Stimulated activated CD4-positive, alpha-beta T cell treated with anti-CD3 and anti-CD28 coated beads, TNF-alpha, amount 100 ng/mL, for 48 hours (primary cell): ENCODE measurements around the gene POLD2.

ENCODE experiments used
- DNase-seq, 3 donors: peaks; one replicate each; pipeline ENCODE4 v3.0.0-alpha.2; 2020; ENCODE audit warnings: low read depth in 3 of 3

POLD2 gene

GRCh38 chr7:44082541-44083207, 40.7 kb downstream of the POLD2 start:
- DNase-seq: peak; percentile 94 to 99 (median 99)

GRCh38 chr7:44081266-44081748, 42.0 kb downstream of the POLD2 start:
- no peak for DNase-seq

GRCh38 chr7:44080686-44081265, 42.6 kb downstream of the POLD2 start:
- no peak for DNase-seq

- DNase-seq: no peak
These were observed 43.2 kb downstream of the POLD2 start for GRCh38 chr7:44080118-44080517.

- no peak for DNase-seq
These were observed 43.9 kb downstream of the POLD2 start for GRCh38 chr7:44079331-44080021.

GRCh38 chr7:44078521-44078920, 44.8 kb downstream of the POLD2 start:
- no peak for DNase-seq

GRCh38 chr7:44077681-44078091, 45.7 kb downstream of the POLD2 start:
- DNase-seq: no peak

- DNase-seq: no peak
These were observed 46.3 kb downstream of the POLD2 start for GRCh38 chr7:44077061-44077460.

GRCh38 chr7:44076101-44076895, 47.0 kb downstream of the POLD2 start:
- no peak for DNase-seq

GRCh38 chr7:44075296-44076075, 47.9 kb downstream of the POLD2 start:
- no peak for DNase-seq

- no peak for DNase-seq
These were observed 49.0 kb downstream of the POLD2 start for GRCh38 chr7:44074349-44074695.

- peak in 1 of 3 donors; percentile 29 for DNase-seq
These were observed 49.5 kb downstream of the POLD2 start for GRCh38 chr7:44073664-44074348.

GRCh38 chr7:44072364-44073231, 50.8 kb downstream of the POLD2 start:
- DNase-seq: no peak

- DNase-seq: no peak
These were observed 51.5 kb downstream of the POLD2 start for GRCh38 chr7:44071726-44072363.

- no peak for DNase-seq
These were observed 55.3 kb downstream of the POLD2 start for GRCh38 chr7:44068054-44068453.

GRCh38 chr7:44067064-44067951, 56.0 kb downstream of the POLD2 start:
- no peak for DNase-seq

GRCh38 chr7:44066494-44067063, 56.8 kb downstream of the POLD2 start:
- DNase-seq: no peak

- no peak for DNase-seq
These were observed 57.3 kb downstream of the POLD2 start for GRCh38 chr7:44066111-44066460.
